Measurements from ENCODE around the gene HBG2. TPM values are rescaled to one million over a fixed set of nuclear protein-coding genes. Genes with fewer than 3 reads are reported as not detected.

HBG2 gene
- total and polyA plus RNA-seq, 2 of the 8 experiments (the other 6 are each of a cell fraction or from before 2014, with no cell fraction given): 0.23 TPM; not detected in 1

- H4K8ac ChIP-seq (ENCODE audit: extremely low read depth, insufficient read depth, low read length): no peak overlapping the region
- 87% methylated on average over 3 of the region's 3 CpGs; no CpG with 5 or more reads in 1 of the 2 experiments for WGBS, 2 experiments (ENCODE audit: extremely low coverage in 1 of 2, insufficient coverage in 1 of 2, insufficient read length in 1 of 2, insufficient replicate concordance in 2 of 2, low coverage in 1 of 2, low lambda C conversion rate in 2 of 2, missing lambda C conversion rate in 1 of 2)
- H3K23ac ChIP-seq (ENCODE audit: insufficient read length): no peak overlapping the region
- 0 out of 2 replicates have a peak, but pooled peaks cover 2% of the 10 kb centered on the region for H3K79me1 ChIP-seq (ENCODE audit: low read depth, low read length)
- ChIA-PET CTCF (ENCODE audit: partially characterized antibody) (interaction anchor here (8.6 kb wide), 1 partner anchor 7 kb away, joined by 48 read pairs; no protein-coding TSS in a partner anchor), POLR2A (ENCODE audit: partially characterized antibody) (no interaction called here)
- H3K14ac ChIP-seq (ENCODE audit: insufficient read length): no peak overlapping the region
- H3K4me2 ChIP-seq (ENCODE audit: insufficient read depth in 1 of 2, low read depth in 2 of 2, low read length in 2 of 2): no peak overlapping the region
- no peak for FAIRE-seq
- no peak overlapping the region for H2BK120ac ChIP-seq (replicated peaks; ENCODE audit: low read depth, low read length)
- H3K23me2 ChIP-seq (ENCODE audit: low read depth, low read length): no peaks in the 10 kb centered on the region
- H4K5ac ChIP-seq (ENCODE audit: insufficient read length, low read depth, low read length): no peak overlapping the region
- no peak overlapping the region for H2BK20ac ChIP-seq (ENCODE audit: low read length)
- no peak overlapping the region for H3K4me3 ChIP-seq (ENCODE audit: extremely low read depth in 1 of 4, insufficient read depth in 2 of 4, low read depth in 3 of 4, low read length in 4 of 4)
- no peak overlapping the region for H2AK5ac ChIP-seq (ENCODE audit: low read depth, low read length)
- no peak overlapping the region for H2AFZ ChIP-seq (ENCODE audit: low read length)
- no peak overlapping the region for H4K91ac ChIP-seq (replicated peaks; ENCODE audit: insufficient read length, low read length)
- no peak overlapping the region for H3K9ac ChIP-seq (replicated peaks in 1 of 4; ENCODE audit: extremely low read depth in 1 of 4, low read depth in 3 of 4, low read length in 3 of 4)
- no peak overlapping the region for H2BK5ac ChIP-seq (ENCODE audit: low read depth, low read length)
- TF ChIP-seq KDM1A (IDR thresholded peaks at IDR 0.05; ENCODE audit: borderline replicate concordance, low read length) (no peak), TEAD4 (IDR thresholded peaks at IDR 0.05; ENCODE audit: low read depth, low read length) (no peak), POU5F1 (IDR thresholded peaks at IDR 0.05; ENCODE audit: low read depth, low read length) (no peak)
- no peaks in the 10 kb centered on the region for H3K79me2 ChIP-seq (ENCODE audit: control insufficient read depth in 1 of 2, insufficient read depth in 2 of 2, low read length in 2 of 2)
- no peaks in the 10 kb centered on the region for H4K20me1 ChIP-seq (replicated peaks in 1 of 2; ENCODE audit: control insufficient read depth in 1 of 2, insufficient read depth in 2 of 2, low read length in 2 of 2)
- no peak overlapping the region for H2BK15ac ChIP-seq (ENCODE audit: low read length)
- no peaks in the 10 kb centered on the region for H3K27me3 ChIP-seq (replicated peaks in 1 of 4; ENCODE audit: control insufficient read depth in 3 of 4, extremely low read depth in 1 of 4, insufficient read depth in 3 of 4, low read length in 3 of 4)
- H3K36me3 ChIP-seq (ENCODE audit: control insufficient read depth in 2 of 4, insufficient read depth in 4 of 4, low read length in 3 of 4): no peaks in the 10 kb centered on the region
- H3K4ac ChIP-seq (replicated peaks; ENCODE audit: insufficient read length, low read depth, low read length): no peak overlapping the region
- H3K4me1 ChIP-seq (replicated peaks in 1 of 4; ENCODE audit: control insufficient read depth in 3 of 4, insufficient read depth in 4 of 4, low read length in 3 of 4): no peaks in the 10 kb centered on the region; a peak in 1 of 7 replicates
- H2BK12ac ChIP-seq (ENCODE audit: low read depth, low read length): no peak overlapping the region
- H3K27ac ChIP-seq (ENCODE audit: low read depth, low read length): no peak overlapping the region
- no peak overlapping the region for H3K18ac ChIP-seq (ENCODE audit: extremely low read depth, low read length)
- H3K56ac ChIP-seq (replicated peaks; ENCODE audit: insufficient read length, low read depth, low read length): no peak overlapping the region
- no peak for DNase-seq (ENCODE audit: low read depth in 1 of 2, low spot score in 2 of 2)
- no peaks in the 10 kb centered on the region for H3K9me3 ChIP-seq (ENCODE audit: insufficient read depth in 2 of 2, low read depth in 1 of 2, low read length in 1 of 2)
These were observed 28.5 kb upstream of the HBG2 start for GRCh38 chr11:5283086-5283485.
